ENCODE data around the gene MAP7D3.
"Not testable (repeated sequence)": the region's sequence is repeated elsewhere in the genome, so short reads cannot be mapped to it uniquely, and the experiment has no call there.

Gene MAP7D3

DNA sequence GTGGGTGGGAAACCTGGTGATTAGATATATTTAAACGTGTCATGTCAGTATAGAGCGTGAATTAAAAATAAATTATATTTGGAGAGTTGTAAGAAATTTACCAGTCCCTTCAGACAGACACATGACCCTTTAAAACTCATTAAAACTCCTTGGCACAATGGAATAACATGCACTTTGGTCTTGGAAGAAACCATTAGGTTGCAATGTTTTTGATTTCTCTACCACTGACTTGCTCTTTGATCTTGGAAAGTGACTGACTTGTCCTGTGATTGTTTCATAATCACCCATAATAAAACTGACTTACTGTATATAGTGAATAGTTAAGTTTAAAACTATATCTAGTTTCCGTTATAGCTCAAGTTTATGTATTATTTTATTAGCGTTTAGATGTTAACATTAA lies 68.0 kb downstream of the MAP7D3 start:
- Histone ChIP-seq H3K4me1 (ENCODE audit: control insufficient read depth, insufficient read depth, low read length, poor library complexity, severe bottlenecking) (no peaks in the 10 kb centered on the region), H3K4me3 (ENCODE audit: extremely low read depth, insufficient read depth, low read length, poor library complexity, severe bottlenecking) (no peak overlapping the region), H3K36me3 (ENCODE audit: control insufficient read depth, insufficient read depth, low read length) (no peaks in the 10 kb centered on the region), H3K27ac (ENCODE audit: low read depth, low read length, severe bottlenecking) (no peak overlapping the region), H3K9me3 (ENCODE audit: control insufficient read depth, low read length) (no peaks in the 10 kb centered on the region)
- WGBS, 2 experiments (ENCODE audit: insufficient coverage in 2 of 2): no CpG with 5 or more reads among the region's 4 CpGs

DNA sequence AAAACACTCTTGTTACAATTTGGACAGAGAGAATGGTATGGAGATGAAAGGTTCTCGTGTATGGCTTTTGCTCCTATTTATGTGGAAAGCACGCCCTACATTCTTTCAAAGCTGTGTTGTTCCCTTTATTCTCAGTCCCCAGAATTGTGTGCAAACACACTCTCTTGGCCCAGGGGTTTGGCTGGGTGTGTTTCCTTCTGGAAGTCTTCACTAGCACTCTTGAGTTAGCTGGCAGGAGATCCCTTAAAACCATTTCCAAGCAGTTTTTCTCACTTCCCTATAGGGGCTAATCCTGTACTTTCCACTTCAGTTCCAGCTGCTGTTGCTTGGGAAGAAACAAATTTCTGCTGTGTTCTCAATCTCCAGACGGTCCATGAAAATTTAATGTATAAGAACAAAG lies 68.8 kb downstream of the MAP7D3 start:
- H3K4me1 ChIP-seq (ENCODE audit: control insufficient read depth, insufficient read depth, low read length, poor library complexity, severe bottlenecking): no peaks in the 10 kb centered on the region
- no peak overlapping the region for H3K4me3 ChIP-seq (ENCODE audit: extremely low read depth, insufficient read depth, low read length, poor library complexity, severe bottlenecking)
- no peaks in the 10 kb centered on the region for H3K36me3 ChIP-seq (ENCODE audit: control insufficient read depth, insufficient read depth, low read length)
- H3K9me3 ChIP-seq (ENCODE audit: control insufficient read depth, low read length): no peaks in the 10 kb centered on the region
- no peak overlapping the region for H3K27ac ChIP-seq (ENCODE audit: low read depth, low read length, severe bottlenecking)
- WGBS, 2 experiments (ENCODE audit: insufficient coverage in 2 of 2): 80% methylated on average over 1 of the region's 3 CpGs; no CpG with 5 or more reads in 1 of the 2 experiments

DNA sequence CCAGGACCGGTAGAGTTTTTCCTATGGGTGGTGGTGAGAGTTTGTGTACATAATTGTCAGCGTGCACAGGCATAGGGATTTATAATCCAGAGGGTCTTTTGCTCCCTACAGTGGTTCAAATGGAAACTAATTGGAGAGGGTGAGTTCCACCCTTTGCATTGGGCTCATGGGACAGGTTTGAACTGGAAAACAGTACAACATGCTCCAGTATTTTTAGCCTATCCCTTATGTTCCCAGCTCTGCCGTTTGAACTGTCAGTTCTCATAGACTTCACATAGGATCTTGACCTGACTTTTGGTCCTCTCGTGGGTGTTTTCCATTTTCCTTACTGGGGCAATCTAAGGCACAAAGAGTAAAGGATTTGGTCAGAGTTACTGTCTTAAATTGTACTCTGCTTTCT lies 72.1 kb downstream of the MAP7D3 start:
- H3K9me3 ChIP-seq (ENCODE audit: control insufficient read depth, low read length): no peaks in the 10 kb centered on the region
- H3K4me1 ChIP-seq (ENCODE audit: control insufficient read depth, insufficient read depth, low read length, poor library complexity, severe bottlenecking): no peaks in the 10 kb centered on the region
- H3K36me3 ChIP-seq (ENCODE audit: control insufficient read depth, insufficient read depth, low read length): no peaks in the 10 kb centered on the region
- 80% methylated on average over 1 of the region's 4 CpGs; no CpG with 5 or more reads in 1 of the 2 experiments for WGBS, 2 experiments (ENCODE audit: insufficient coverage in 2 of 2)
- no peak overlapping the region for H3K27ac ChIP-seq (ENCODE audit: low read depth, low read length, severe bottlenecking)
- no peak overlapping the region for H3K4me3 ChIP-seq (ENCODE audit: extremely low read depth, insufficient read depth, low read length, poor library complexity, severe bottlenecking)

DNA sequence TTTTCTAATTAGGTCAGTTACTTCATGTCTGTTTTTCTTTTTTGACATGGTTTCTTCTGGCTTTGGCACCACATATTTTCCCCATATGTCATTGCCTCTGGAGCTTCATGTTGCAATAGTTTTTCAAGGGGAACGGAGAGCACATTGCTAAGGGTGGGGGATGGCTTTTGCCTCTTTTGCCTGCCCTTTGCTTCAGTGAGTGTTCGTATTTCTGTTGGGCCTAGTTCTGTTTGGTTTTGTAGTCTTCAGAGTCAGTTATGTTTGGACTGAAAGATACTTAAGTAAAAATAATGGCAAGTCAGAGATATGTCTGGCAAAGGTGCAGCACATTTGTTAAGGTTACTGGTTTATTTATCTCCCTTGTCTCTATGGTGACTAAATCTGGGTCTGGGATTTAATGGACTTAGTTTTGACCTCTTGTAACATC lies 74.8 kb downstream of the MAP7D3 start:
- no peak overlapping the region for H3K4me3 ChIP-seq (ENCODE audit: extremely low read depth, insufficient read depth, low read length, poor library complexity, severe bottlenecking)
- no peak overlapping the region for H3K27ac ChIP-seq (ENCODE audit: low read depth, low read length, severe bottlenecking)
- H3K4me1 ChIP-seq (ENCODE audit: control insufficient read depth, insufficient read depth, low read length, poor library complexity, severe bottlenecking): no peaks in the 10 kb centered on the region
- no CpG with 5 or more reads among the region's 2 CpGs for WGBS, 2 experiments (ENCODE audit: insufficient coverage in 2 of 2)
- H3K9me3 ChIP-seq (ENCODE audit: control insufficient read depth, low read length): no peaks in the 10 kb centered on the region
- no peaks in the 10 kb centered on the region for H3K36me3 ChIP-seq (ENCODE audit: control insufficient read depth, insufficient read depth, low read length)

DNA sequence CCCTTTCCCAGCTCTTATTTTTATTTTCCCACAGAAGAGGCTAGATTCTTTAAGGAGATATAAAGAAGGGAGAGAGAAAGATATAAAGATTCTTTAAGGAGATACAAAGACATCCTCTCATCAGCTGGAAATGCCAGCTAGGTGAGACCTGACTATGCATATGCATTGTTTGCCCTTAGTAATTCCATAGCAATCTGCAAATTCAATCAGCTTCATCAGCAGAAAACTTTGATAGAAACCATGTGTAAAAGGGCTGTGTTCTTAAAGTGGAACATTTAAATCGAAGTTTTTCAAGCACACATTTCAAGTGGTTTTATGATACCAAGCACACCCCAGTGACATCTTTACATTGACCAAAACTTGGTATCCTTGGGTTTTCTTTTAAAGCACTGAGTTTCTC lies 79.8 kb downstream of the MAP7D3 start:
- Histone ChIP-seq H3K4me1 (ENCODE audit: control insufficient read depth, insufficient read depth, low read length, poor library complexity, severe bottlenecking) (no peaks in the 10 kb centered on the region), H3K9me3 (ENCODE audit: control insufficient read depth, low read length) (no peaks in the 10 kb centered on the region), H3K36me3 (ENCODE audit: control insufficient read depth, insufficient read depth, low read length) (no peaks in the 10 kb centered on the region), H3K4me3 (ENCODE audit: extremely low read depth, insufficient read depth, low read length, poor library complexity, severe bottlenecking) (no peak overlapping the region), H3K27ac (ENCODE audit: low read depth, low read length, severe bottlenecking) (no peak overlapping the region)
- 100% methylated on average over 1 of the region's 1 CpG; no CpG with 5 or more reads in 1 of the 2 experiments for WGBS, 2 experiments (ENCODE audit: insufficient coverage in 2 of 2)

DNA sequence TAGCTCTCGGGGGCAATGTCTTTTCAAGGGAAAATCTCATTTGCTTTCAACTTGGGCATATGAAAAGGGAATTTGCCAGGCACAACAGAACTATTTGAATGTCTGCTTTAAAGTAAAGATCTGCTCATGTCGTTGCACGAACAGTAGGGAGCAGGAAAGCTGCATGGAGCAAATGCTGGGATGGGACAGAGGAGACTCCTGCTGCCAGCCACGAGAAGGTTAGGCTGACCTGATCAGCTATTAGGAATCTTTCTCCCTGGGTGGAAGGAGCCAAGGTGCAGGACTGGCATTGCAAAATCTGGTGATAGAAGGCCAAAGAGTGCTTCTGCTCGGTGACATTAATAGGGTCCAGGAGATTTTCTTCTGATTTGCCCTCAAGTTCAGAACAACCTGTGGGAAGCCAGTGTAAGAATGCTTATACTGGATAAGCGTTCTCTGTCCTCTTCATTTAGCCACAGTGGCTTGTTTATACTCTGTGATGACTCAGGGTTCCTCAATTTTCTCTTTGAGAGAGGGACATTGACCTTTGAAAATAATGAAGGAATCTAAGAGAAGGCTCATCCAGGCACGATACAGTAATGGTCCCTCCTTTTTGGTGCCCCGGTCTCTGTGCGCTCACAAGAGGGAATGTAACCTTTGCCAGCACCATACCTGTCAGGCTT lies 80.9 kb downstream of the MAP7D3 start:
- H3K4me3 ChIP-seq (ENCODE audit: extremely low read depth, insufficient read depth, low read length, poor library complexity, severe bottlenecking): no peak overlapping the region
- WGBS, 2 experiments (ENCODE audit: insufficient coverage in 2 of 2): 46 to 65% methylated on average over 4 to 5 of the region's 9 CpGs
- H3K9me3 ChIP-seq (ENCODE audit: control insufficient read depth, low read length): no peaks in the 10 kb centered on the region
- H3K36me3 ChIP-seq (ENCODE audit: control insufficient read depth, insufficient read depth, low read length): no peaks in the 10 kb centered on the region
- H3K27ac ChIP-seq (ENCODE audit: low read depth, low read length, severe bottlenecking): peak overlapping the region; percentile 53
- H3K4me1 ChIP-seq (ENCODE audit: control insufficient read depth, insufficient read depth, low read length, poor library complexity, severe bottlenecking): no peaks in the 10 kb centered on the region

DNA sequence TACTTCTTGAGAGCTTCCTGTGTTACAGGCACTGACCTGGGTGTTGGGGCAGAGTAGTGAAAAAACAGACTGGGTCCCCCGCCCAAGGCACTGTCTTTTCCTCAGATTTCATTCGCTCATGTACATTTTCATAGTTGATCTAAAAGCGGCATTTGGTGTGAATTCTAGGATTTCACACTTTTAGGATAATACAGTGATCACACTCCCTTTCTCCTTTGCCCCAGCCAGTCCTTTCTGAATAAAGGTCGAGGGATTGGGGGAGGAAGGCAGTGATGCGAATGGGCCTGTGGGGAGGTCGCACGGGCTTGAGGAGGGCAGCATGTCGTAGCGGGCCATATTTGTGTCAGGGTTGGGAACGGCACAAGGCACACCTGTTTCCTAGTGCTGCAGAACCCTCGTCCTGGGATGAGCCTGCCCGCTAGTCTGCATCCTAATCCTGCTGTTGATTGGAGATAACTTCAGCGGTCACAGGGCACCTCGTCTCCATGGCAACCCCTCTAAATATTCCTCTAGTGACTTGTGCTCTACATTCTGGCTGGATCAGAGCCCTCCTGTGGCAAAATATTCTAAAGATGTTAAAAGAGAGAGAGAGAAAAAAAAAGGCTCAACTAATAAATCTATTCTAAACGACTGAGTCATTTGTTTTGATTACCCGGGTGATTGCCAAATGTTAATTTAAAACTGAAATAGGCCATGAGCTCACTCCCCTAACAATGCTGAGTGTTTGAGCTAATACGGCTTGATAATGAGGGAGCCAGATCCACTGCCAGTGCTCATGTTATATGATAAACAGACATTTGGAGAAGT lies 82.1 kb downstream of the MAP7D3 start:
- WGBS, 2 experiments (ENCODE audit: insufficient coverage in 2 of 2): 0% methylated on average over 2 of the region's 17 CpGs; no CpG with 5 or more reads in 1 of the 2 experiments
- peak overlapping the region; percentile 53 for H3K27ac ChIP-seq (ENCODE audit: low read depth, low read length, severe bottlenecking)
- H3K4me1 ChIP-seq (ENCODE audit: control insufficient read depth, insufficient read depth, low read length, poor library complexity, severe bottlenecking): no peaks in the 10 kb centered on the region
- H3K4me3 ChIP-seq (ENCODE audit: extremely low read depth, insufficient read depth, low read length, poor library complexity, severe bottlenecking): no peak overlapping the region
- no peaks in the 10 kb centered on the region for H3K9me3 ChIP-seq (ENCODE audit: control insufficient read depth, low read length)
- no peaks in the 10 kb centered on the region for H3K36me3 ChIP-seq (ENCODE audit: control insufficient read depth, insufficient read depth, low read length)

DNA sequence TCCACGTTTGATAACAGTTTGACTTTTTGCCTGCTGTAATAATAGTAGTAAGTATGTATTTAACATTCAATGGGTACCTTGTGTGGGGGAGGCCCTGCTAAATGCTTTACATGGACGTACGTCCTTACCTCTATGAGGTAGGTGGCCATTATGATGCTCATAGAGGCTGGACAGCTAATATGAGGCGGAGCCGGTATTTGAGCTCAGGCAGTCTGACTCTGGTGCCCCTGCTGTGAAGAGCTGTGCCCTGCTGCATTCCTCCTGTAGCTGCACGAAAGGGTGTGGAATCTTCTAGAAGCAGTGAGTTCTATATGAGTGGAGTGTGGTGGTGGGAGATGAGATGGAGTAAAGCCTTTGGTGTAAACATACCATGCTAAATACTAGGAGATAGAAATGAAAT lies 83.2 kb downstream of the MAP7D3 start:
- H3K9me3 ChIP-seq (ENCODE audit: control insufficient read depth, low read length); H3K4me3 ChIP-seq (ENCODE audit: extremely low read depth, insufficient read depth, low read length, poor library complexity, severe bottlenecking); H3K27ac ChIP-seq (ENCODE audit: low read depth, low read length, severe bottlenecking); H3K36me3 ChIP-seq (ENCODE audit: control insufficient read depth, insufficient read depth, low read length); H3K4me1 ChIP-seq (ENCODE audit: control insufficient read depth, insufficient read depth, low read length, poor library complexity, severe bottlenecking): not testable (repeated sequence)
- WGBS, 2 experiments (ENCODE audit: insufficient coverage in 2 of 2): 60 to 77% methylated on average over 1 to 5 of the region's 6 CpGs

DNA sequence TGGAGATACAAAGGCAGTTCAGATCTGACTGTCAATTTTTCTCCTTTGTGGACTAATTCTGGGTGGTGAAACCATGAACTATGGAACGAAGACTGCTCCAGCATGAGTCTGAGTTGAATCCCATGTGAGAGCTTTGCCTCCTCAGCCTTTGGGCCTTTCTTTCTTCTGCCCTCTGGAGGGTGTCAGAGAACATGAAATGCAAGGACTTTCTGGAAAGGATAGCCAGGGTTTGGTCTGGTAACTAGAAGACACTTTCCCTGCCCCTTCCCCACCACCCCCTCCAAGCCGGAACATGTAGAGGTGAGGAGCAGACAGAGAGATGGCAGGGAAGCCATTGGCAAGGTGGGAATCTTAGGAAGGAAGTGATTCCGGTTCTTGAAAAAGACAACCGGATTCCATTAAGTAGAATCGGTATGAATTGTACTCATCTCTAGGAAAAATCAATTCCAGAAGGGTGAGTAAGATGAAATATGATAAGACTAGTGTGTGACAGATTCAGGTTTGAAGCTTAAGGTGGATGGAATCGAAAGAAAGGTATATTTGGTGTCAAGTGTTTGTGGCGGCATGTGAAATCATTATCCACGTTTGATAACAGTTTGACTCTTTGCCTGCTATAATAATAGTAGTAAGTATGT lies 84.9 kb downstream of the MAP7D3 start:
- no peak overlapping the region for H3K4me3 ChIP-seq (ENCODE audit: extremely low read depth, insufficient read depth, low read length, poor library complexity, severe bottlenecking)
- no peaks in the 10 kb centered on the region for H3K4me1 ChIP-seq (ENCODE audit: control insufficient read depth, insufficient read depth, low read length, poor library complexity, severe bottlenecking)
- WGBS, 2 experiments (ENCODE audit: insufficient coverage in 2 of 2): 85 to 100% methylated on average over 2 to 4 of the region's 8 CpGs
- H3K27ac ChIP-seq (ENCODE audit: low read depth, low read length, severe bottlenecking): no peak overlapping the region
- H3K9me3 ChIP-seq (ENCODE audit: control insufficient read depth, low read length): no peaks in the 10 kb centered on the region
- H3K36me3 ChIP-seq (ENCODE audit: control insufficient read depth, insufficient read depth, low read length): no peaks in the 10 kb centered on the region

DNA sequence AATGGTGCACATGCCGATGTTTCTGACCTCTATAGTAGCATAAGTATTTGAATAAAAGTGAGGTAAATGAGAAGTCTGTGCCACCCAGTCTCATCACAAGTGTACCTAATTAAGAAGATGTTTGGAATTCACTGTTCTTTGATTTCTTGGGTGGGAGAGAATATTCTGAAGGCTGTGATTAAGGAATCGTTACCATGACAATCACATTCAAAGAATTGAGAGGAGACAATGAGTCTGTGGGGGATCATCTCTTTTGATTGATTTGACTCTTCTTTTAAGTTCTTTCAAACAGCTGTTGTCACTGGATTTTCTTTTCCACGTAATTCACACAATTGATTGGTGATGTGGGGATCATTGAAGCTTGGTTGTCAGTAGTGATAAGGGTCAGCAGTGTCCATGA lies 85.8 kb downstream of the MAP7D3 start:
- H3K4me1 ChIP-seq (ENCODE audit: control insufficient read depth, insufficient read depth, low read length, poor library complexity, severe bottlenecking): no peaks in the 10 kb centered on the region
- WGBS, 2 experiments (ENCODE audit: insufficient coverage in 2 of 2): 100% methylated on average over 1 of the region's 3 CpGs; no CpG with 5 or more reads in 1 of the 2 experiments
- no peak overlapping the region for H3K4me3 ChIP-seq (ENCODE audit: extremely low read depth, insufficient read depth, low read length, poor library complexity, severe bottlenecking)
- no peaks in the 10 kb centered on the region for H3K36me3 ChIP-seq (ENCODE audit: control insufficient read depth, insufficient read depth, low read length)
- no peak overlapping the region for H3K27ac ChIP-seq (ENCODE audit: low read depth, low read length, severe bottlenecking)
- H3K9me3 ChIP-seq (ENCODE audit: control insufficient read depth, low read length): no peaks in the 10 kb centered on the region
